ENCODE results near the gene ZCCHC14.

The ZCCHC14 gene

GRCh38 chr16:87451563-87452210 lies 41.1 kb downstream of the ZCCHC14 start:
- DNase-seq, result no peak

DNA sequence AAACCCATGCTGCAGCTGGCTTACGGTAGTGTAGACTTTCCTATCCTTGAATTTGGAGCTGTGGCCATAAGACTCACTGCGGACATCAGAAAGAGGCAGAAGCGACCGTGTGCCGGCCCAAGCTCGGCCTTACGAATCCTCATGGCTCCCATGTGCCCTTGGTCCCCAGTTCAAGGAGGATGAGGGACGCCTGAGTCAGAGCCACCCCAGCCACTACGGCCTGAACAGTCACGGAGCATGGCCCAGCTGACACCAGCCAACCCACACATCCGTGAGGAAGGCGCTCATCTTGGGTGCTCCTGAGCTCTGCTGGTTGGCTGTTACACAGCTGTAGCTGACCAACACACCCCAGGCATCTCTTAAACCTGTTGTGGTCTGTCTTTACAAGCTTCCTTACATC lies 44.0 kb downstream of the ZCCHC14 start:
- DNase-seq, result no peak

DNA sequence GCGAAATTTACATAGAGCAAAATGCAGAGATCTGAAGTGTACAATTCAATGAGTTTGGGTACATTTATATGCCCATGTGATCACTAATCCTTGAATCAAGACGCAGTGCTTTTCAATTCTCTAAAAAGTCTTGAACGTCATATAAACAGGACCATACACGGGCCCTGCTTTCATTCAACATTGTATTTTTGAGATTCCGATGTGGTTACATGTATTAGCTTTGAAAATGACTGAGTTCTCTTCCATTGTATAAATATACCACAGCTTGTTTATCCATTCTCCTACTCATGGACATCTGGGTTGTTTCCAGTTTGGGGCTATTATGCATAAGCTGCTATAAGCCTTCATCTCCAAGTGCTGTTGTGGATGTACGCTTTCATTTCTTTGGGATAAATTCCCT lies 45.5 kb downstream of the ZCCHC14 start:
- no peak for DNase-seq

DNA sequence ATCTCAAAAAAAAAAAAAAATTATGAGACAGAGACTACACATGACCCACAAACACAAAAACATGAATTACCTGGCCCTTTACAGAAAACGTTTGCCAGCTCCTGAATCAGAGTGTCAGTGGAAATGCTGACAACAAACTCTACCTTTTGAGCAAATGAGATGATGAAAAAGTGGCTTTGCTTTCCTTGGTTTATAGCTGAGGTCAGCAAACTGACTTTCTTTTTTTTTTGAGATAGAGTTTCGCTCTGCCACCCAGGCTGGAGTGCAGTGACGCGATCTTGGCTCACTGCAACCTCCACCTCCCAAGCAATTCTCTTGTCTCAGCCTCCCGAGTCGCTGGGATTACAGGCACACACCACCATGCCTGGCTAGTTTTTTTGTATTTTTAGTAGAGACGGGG lies 46.3 kb downstream of the ZCCHC14 start:
- DNase-seq, result no peak

DNA sequence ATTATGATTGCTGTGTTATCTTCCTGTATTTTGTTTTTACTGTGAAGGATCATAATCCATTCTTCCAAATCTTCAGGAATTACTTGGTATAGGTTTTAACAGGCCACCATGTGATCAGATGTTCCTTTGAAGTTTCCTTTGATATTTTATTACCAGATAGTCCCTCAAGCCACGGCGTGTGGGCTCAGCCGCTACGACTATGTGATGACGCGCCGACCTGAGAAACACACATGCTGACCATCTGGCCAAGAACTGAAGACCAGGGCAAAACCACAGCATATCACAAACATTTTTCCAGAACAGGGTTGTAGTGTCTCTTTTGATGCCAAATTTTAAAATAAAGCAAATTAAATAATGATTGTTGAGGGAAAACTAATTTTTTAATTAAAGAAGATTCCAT lies 47.3 kb downstream of the ZCCHC14 start:
- DNase-seq, result no peak

DNA sequence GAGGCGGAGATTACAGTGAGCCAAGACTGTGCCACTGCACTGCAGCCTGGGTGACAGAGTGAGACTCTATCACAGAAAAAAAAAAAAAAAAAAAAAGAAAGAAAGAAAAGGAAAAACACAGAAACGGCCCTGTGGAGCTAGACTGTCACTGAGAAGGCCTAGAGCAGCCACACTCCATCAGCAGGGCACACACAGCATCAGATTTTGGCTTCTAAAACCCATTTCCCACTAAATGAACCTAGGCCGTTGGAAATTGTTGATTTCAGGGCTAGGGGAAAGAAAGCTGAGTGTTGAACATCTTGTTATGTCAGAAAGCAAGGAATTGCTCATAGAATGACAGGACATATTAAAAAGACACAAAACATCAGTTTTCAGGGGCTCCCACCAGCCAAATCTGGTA lies 48.9 kb downstream of the ZCCHC14 start:
- no peak for DNase-seq

DNA sequence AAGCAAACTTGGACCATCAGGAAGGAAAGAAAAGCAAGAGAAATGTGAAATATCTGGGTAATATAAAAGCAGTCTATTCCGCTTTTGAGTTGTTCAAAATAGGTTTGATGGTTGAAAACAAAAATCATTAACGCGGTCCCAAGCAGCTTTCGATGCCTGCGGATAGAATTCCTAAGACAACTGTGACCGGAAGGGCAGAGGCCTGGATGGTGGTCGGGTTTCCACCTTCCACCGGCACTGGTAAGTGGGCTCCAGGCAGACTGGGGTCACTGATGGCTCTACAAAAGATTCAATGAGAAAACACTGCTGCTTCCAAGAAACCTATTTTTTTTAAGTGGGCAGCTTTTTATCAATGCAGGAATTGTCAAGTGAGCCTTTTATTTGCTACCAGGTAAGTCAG lies 49.8 kb downstream of the ZCCHC14 start:
- no peak for DNase-seq

DNA sequence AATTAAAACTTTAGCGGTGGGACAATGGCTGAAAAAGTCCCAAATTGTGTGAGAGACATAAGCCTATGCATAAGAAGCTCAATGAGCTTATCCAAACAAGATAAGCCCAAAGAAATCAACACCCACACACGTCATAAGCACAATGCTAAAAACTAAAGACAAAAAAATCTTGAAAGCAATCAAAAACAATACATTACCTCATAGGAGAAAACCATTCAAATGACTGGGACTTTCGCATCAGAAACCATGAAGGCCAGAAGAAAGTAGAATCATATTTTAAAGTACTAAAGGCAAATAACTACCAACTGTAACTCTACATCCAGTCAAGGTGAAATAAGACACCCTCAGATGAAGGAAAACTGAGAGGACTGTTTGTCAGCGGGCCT lies 50.2 kb downstream of the ZCCHC14 start:
- no peak for DNase-seq

- no peak for DNase-seq
Measured at GRCh38 chr16:87441886-87442580, 50.8 kb downstream of the ZCCHC14 start.

- DNase-seq, result no peak
Measured at GRCh38 chr16:87439926-87440325, 52.9 kb downstream of the ZCCHC14 start.

GRCh38 chr16:87438611-87438985 lies 54.2 kb downstream of the ZCCHC14 start:
- DNase-seq, result no peak

GRCh38 chr16:87437911-87438610 lies 54.8 kb downstream of the ZCCHC14 start:
- DNase-seq, result peak; percentile 1

DNA sequence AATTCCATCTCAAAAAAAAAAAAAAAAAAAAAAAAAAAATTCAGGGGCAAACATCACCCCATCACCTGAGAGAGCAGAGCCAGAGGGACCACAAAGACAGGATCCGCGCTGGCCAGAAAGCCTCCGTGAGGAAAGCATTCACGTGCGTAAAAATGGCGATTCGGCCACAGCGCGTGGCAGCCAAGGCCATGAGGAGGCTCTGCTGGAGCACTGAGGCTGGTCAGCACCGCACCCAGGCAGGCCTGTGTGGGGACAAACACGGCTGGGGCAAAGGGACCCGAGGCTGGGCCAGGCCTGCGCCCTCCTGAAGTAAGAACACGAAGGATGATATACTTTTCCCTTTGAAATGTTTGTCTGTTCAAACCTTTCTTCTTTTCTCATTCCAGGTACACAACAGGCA lies 55.5 kb downstream of the ZCCHC14 start:
- no peak for DNase-seq

- no peak for DNase-seq
Measured at GRCh38 chr16:87436225-87437172, 56.3 kb downstream of the ZCCHC14 start.

GRCh38 chr16:87435372-87436224 lies 57.2 kb downstream of the ZCCHC14 start:
- DNase-seq, result no peak

DNA sequence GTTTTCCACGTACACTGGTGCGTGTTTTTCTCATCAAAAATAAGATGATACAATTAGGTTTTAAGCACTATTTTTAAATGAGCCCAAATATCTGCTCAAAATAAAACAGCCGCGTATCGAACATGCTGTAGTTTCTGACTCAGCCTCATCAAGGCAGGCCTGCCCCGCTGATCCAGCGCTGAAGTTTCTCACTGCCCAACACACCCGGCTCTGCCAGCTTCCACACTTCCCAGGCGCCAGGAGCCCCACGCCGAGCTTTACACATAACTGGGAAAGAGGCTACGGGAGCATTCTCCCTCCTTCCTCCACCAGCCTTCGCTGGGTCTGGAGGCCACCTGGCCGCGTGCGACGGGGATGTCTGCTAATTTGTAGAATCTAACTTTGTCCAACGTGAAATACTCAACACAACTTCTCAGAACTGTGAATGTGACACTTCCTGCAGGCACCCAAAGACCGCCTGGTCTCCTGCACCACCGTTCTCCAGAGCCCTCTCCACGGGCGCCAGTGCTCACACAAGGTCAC lies 58.6 kb downstream of the ZCCHC14 start:
- no peak for DNase-seq

GRCh38 chr16:87432330-87432915 lies 60.4 kb downstream of the ZCCHC14 start:
- DNase-seq, result no peak

DNA sequence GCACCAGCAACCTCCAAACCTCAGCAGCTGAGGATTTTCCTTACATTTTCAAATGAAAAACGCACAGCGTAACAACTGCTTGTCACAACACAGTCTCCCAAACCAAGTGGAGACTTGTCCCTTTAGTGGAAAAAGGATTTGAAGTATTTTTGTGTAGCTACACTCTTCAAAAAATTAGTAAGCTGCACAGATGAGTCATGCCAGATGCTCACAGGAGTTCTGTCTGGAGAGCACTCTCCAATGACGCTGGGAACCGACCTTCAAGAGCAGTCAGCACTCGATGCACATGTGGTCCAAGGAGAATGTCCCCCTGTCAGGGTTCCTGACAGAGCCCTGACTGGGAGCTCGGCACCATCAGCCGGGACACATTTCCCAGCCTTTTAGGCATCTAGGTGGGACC lies 60.9 kb downstream of the ZCCHC14 start:
- DNase-seq, result no peak

DNA sequence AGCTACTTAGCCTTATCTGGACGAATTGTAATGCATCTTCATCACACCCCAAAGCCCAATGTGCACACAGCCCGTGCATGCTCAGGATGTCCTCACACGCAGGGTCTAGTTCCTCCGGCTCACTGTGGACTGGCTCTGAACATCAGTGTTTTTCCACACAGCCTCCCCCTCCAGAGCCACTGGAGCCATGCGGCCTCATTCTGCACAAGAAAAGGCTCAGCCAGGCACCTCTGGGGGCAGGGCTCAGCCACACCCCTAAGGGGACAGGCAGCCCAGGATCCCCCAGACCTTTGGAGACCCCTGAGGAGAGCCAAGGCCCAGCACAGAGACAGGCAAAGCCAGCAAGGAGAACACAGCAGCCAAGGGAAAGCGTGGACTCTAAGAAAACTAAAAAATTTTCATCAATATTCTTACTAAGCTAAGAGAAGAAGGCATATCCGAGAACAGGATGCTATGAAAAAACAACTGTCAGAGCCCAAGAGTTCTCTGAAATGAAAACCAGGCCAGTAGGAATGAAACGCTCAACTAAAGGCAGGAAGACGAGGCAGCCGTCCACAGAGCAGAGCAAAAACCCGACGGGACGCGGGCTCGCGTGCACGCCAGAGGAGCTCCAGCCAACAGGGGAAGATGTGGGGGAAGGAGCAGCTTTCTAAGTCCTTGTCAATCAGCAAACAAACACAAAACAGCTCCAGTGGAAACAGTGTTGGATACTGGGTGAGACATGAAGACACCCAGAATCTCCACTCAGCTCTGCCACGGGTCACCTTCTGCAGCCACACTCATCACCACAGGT lies 66.2 kb downstream of the ZCCHC14 start:
- no peak for DNase-seq

GRCh38 chr16:87425941-87426340 lies 66.9 kb downstream of the ZCCHC14 start:
- DNase-seq, result no peak

GRCh38 chr16:87424266-87424665 lies 68.6 kb downstream of the ZCCHC14 start:
- DNase-seq, result no peak

Data from SHP77 treated with DMSO at 0.1 percent for 48 hours (cell line).